ENCODE measurements around the gene FRMD7. TPM values are rescaled to one million over a fixed set of nuclear protein-coding genes. Genes with fewer than 3 reads are reported as not detected.

FRMD7 gene
- total RNA-seq, 4 donors from 2014 or later = not detected

DNA sequence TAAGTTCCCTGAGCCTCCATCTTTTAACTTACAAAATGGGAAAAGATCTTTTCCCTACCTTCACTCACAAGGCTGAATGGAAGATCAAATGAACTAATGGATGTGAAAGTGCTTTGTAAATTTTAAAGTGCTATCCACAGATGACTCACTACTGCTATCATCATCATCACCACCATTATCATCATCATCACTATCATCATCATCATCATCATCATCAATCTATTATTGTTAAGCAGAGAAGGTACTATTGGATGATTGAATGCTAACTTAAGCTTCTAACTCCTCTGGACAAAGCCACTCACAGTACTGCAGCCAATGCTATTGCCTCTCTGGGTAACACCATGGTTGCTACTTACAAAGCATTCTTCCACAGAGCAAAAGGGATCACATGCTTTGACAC lies 1.9 kb downstream of the FRMD7 start:
- H3K4me3 ChIP-seq = no peak overlapping the region
- in situ Hi-C loops (cut with MboI; ENCODE audit: low sequenced_read_pairs in 4 of 4) (no loop called here), intact Hi-C loops (cut with DNase I; ENCODE audit: low total_unique reads) (no loop called here)
- ATAC-seq (no peak), DNase-seq (no peak)
- H3K27ac ChIP-seq = no peak overlapping the region
- H3K4me1 ChIP-seq = no peaks in the 10 kb centered on the region
- no peak for TF ChIP-seq POLR2A (IDR thresholded peaks at IDR 0.05)
- TF ChIP-seq, protein P1, sequence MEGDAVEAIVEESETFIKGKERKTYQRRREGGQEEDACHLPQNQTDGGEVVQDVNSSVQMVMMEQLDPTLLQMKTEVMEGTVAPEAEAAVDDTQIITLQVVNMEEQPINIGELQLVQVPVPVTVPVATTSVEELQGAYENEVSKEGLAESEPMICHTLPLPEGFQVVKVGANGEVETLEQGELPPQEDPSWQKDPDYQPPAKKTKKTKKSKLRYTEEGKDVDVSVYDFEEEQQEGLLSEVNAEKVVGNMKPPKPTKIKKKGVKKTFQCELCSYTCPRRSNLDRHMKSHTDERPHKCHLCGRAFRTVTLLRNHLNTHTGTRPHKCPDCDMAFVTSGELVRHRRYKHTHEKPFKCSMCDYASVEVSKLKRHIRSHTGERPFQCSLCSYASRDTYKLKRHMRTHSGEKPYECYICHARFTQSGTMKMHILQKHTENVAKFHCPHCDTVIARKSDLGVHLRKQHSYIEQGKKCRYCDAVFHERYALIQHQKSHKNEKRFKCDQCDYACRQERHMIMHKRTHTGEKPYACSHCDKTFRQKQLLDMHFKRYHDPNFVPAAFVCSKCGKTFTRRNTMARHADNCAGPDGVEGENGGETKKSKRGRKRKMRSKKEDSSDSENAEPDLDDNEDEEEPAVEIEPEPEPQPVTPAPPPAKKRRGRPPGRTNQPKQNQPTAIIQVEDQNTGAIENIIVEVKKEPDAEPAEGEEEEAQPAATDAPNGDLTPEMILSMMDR (IDR thresholded peaks at IDR 0.05 in 4 of 5, conservative IDR thresholded peaks at IDR 0.05 in 1 of 5) = no peak
- H3K36me3 ChIP-seq = no peaks in the 10 kb centered on the region
- no peaks in the 10 kb centered on the region for H3K9me3 ChIP-seq
- no peaks in the 10 kb centered on the region for H3K27me3 ChIP-seq

DNA sequence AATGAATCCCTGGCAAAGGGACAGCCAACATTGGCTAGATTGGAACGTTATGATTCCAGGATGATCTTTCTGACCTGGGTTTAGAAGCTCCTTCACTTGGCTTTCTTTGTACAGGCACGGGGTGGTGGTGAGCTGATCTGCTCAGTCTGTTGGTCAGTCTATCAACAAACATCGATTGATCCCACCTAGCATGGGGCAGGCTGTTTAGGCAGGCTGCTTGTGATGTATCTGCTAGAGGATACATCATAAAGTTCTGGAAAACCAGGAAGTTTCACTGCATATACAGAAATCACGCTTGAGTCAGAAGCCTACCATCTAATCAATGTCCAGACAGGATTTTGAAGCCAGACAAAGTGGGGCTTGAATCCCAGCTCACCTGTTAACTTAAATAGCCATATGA lies 6.9 kb downstream of the FRMD7 start:
- in situ Hi-C loops (cut with MboI; ENCODE audit: low sequenced_read_pairs in 4 of 4) = no loop called here
- ATAC-seq = no peak
- no peaks in the 10 kb centered on the region for H3K36me3 ChIP-seq
- H3K4me1 ChIP-seq = no peaks in the 10 kb centered on the region
- H3K4me3 ChIP-seq = no peak overlapping the region
- TF ChIP-seq POLR2A (IDR thresholded peaks at IDR 0.05) = no peak
- TF ChIP-seq, protein P1 (IDR thresholded peaks at IDR 0.05 in 4 of 5, conservative IDR thresholded peaks at IDR 0.05 in 1 of 5) = no peak
- no peak for DNase-seq
- intact Hi-C loops (cut with DNase I; ENCODE audit: low total_unique reads) = no loop called here
- no peaks in the 10 kb centered on the region for H3K9me3 ChIP-seq
- no peak overlapping the region for H3K27ac ChIP-seq
- H3K27me3 ChIP-seq = no peaks in the 10 kb centered on the region

DNA sequence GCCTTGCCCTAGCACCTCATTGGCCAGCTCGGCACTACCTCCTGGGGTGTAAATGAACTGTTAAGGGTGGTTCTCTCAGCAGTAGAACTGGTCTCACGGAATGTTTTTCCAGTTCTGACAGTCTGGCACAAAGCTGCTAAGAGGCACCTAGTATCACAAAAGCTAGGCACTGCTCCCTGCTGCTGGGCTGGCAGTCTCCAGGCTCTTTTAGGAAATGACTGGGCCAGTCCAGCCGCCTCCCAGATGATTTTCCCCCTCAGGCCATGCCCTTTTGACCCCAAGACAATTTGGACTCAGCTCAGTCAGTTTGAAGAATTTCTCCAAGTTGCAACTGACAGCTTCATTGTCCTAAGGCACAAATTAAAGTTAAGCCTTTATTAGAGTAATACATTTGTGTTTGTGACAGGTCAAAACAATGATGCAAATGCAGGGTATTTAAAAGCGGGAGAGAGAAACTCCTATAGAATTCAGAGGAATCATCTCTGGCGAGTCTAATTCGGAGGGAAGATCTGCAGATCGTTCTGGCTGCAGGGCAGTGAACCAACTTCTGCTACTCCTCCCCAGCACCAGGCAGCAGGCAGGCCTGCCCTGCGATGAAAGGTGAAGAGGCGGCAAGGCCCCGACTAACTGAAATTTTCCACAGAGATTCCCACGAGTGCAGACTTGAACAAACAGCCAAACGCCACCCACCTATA lies 7.9 kb downstream of the FRMD7 start:
- Histone ChIP-seq H3K4me1 (peaks cover 2 to 5% of the 10 kb centered on the region in 2 donors), H3K4me3 (no peak overlapping the region), H3K27ac (no peak overlapping the region), H3K36me3 (no peaks in the 10 kb centered on the region), H3K27me3 (no peaks in the 10 kb centered on the region), H3K9me3 (no peaks in the 10 kb centered on the region)
- DNase-seq (no peak), ATAC-seq (no peak)
- TF ChIP-seq POLR2A (IDR thresholded peaks at IDR 0.05) = no peak
- TF ChIP-seq, protein P1 (IDR thresholded peaks at IDR 0.05 in 4 of 5, conservative IDR thresholded peaks at IDR 0.05 in 1 of 5) = no peak
- intact Hi-C loops (cut with DNase I; ENCODE audit: low total_unique reads) (no loop called here), in situ Hi-C loops (cut with MboI; ENCODE audit: low sequenced_read_pairs in 4 of 4) (no loop called here)

DNA sequence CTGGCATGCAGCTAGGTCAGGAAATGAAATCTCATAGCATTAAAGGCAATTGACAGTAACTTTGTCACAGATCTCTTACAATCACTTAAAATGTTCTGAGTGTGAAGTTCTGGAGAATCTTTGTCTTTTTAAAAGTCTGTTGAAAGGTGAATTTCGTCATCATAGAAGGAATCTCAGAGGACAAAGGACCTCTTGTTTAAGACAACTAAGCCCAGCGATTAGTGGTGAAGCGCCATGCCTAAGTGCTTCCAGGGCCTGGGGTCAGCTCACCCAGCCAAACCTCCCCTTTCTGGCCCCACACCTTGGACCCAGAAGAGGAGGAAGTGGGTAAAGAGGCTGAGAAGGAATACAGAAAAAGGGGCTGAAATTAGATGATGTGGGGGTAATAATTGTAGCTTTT lies 8.5 kb downstream of the FRMD7 start:
- Histone ChIP-seq H3K27me3 (no peaks in the 10 kb centered on the region), H3K4me1 (peaks cover 2 to 5% of the 10 kb centered on the region in 2 donors), H3K36me3 (no peaks in the 10 kb centered on the region), H3K27ac (no peak overlapping the region), H3K9me3 (no peaks in the 10 kb centered on the region), H3K4me3 (no peak overlapping the region)
- TF ChIP-seq, protein P1 (IDR thresholded peaks at IDR 0.05 in 4 of 5, conservative IDR thresholded peaks at IDR 0.05 in 1 of 5) = no peak
- no peak for TF ChIP-seq POLR2A (IDR thresholded peaks at IDR 0.05)
- intact Hi-C loops (cut with DNase I; ENCODE audit: low total_unique reads) (no loop called here), in situ Hi-C loops (cut with MboI; ENCODE audit: low sequenced_read_pairs in 4 of 4) (no loop called here)
- no peak for DNase-seq
- ATAC-seq = no peak

DNA sequence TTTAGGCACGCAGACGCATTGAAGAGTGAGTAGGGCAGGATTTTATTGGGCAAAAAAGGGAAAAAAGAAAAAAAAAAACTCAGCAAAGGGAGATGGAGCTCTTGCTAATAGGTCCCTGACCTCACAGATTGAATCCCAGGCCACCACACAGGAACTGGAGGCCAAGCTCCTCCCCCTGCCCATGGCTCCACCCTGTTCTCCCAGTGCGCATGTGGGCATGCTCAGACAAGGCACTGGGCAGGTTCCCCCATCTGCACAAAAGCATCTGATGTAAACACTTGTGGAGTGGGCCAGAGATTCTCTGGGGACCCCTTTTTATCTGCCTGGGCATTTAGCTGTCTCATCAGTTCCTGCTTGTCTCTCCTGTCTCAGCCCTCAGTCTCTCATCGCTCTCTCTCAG lies 9.5 kb downstream of the FRMD7 start:
- no peaks in the 10 kb centered on the region for H3K36me3 ChIP-seq
- no peaks in the 10 kb centered on the region for H3K27me3 ChIP-seq
- in situ Hi-C loops (cut with MboI; ENCODE audit: low sequenced_read_pairs in 4 of 4) (no loop called here), intact Hi-C loops (cut with DNase I; ENCODE audit: low total_unique reads) (no loop called here)
- DNase-seq = no peak
- H3K4me1 ChIP-seq = peaks cover 2 to 5% of the 10 kb centered on the region in 2 donors
- TF ChIP-seq, protein P1 (IDR thresholded peaks at IDR 0.05 in 4 of 5, conservative IDR thresholded peaks at IDR 0.05 in 1 of 5) = no peak
- TF ChIP-seq POLR2A (IDR thresholded peaks at IDR 0.05) = no peak
- ATAC-seq = no peak
- no peaks in the 10 kb centered on the region for H3K9me3 ChIP-seq
- no peak overlapping the region for H3K4me3 ChIP-seq
- H3K27ac ChIP-seq = no peak overlapping the region
